A673 (cell line): ENCODE data around the gene SRPX. TPM values are rescaled to one million over a fixed set of nuclear protein-coding genes. Genes with fewer than 3 reads are reported as not detected.

ENCODE experiments used
- BruUV-seq: library from RNA; stranded (reverse); fragments of 400-500 nt; replicated peaks from 2 replicates; lab custom pipeline; 2021; lab: Mats Ljungman, UMichigan
- CTCF ChIA-PET: fragments of 300-600 bp; sonication (Branson Sonifier 250); formaldehyde crosslinking; loops from one replicate; lab custom pipeline; 2022; ENCODE audit warnings: antibody characterized with exemption; lab: Charles Lee
- POLR2A ChIA-PET: fragments of 300-600 bp; sonication (Branson Sonifier 250); formaldehyde crosslinking; loops from one replicate; lab custom pipeline; 2022; ENCODE audit warnings: antibody characterized with exemption; ENCODE audit not compliant: low non-redundant PET; lab: Charles Lee
- DNase-seq: peaks from one replicate; pipeline ENCODE4 v3.0.0-alpha.2; 2015; ENCODE audit warnings: low spot score
- H3K27ac ChIP-seq: fragments of 200-600 bp; sonication (generic); 2 replicates; pipeline ENCODE4 v1.5.1; 2016; ENCODE audit warnings: mixed run types, low read depth, mild to moderate bottlenecking, mixed read lengths, antibody characterized with exemption, low read length; ENCODE audit not compliant: poor library complexity, severe bottlenecking
- H3K27me3 ChIP-seq: fragments of 200-600 bp; sonication (generic); replicated peaks from 2 replicates; pipeline ENCODE4 v1.6.1; 2017; ENCODE audit warnings: mixed run types, low read depth, mild to moderate bottlenecking, mixed read lengths, antibody characterized with exemption, low read length; ENCODE audit not compliant: insufficient read depth, poor library complexity
- H3K36me3 ChIP-seq: fragments of 200-600 bp; sonication (generic); 2 replicates; pipeline ENCODE4 v1.6.1; 2016; ENCODE audit warnings: mixed run types, mild to moderate bottlenecking, mixed read lengths, antibody characterized with exemption, low read length; ENCODE audit not compliant: insufficient read depth, poor library complexity, severe bottlenecking
- H3K4me1 ChIP-seq: fragments of 200-600 bp; sonication (generic); 2 replicates; pipeline ENCODE4 v1.6.1; 2017; ENCODE audit warnings: mixed run types, mild to moderate bottlenecking, mixed read lengths, antibody characterized with exemption, low read length; ENCODE audit not compliant: insufficient read depth, poor library complexity, severe bottlenecking
- H3K4me3 ChIP-seq: fragments of 200-600 bp; sonication (generic); 2 replicates; pipeline ENCODE4 v1.5.1; 2016; ENCODE audit warnings: low read depth, mixed run types, mild to moderate bottlenecking, mixed read lengths, low read length; ENCODE audit not compliant: poor library complexity, severe bottlenecking
- H3K9me3 ChIP-seq: fragments of 200-600 bp; sonication (generic); 2 replicates; pipeline ENCODE4 v1.6.1; 2016; ENCODE audit warnings: mixed run types, low read depth, mild to moderate bottlenecking, mixed read lengths, antibody characterized with exemption, low read length; ENCODE audit not compliant: poor library complexity, severe bottlenecking
- CTCF ChIP-seq: fragments of 300-800, 200-600 bp; sonication (generic); conservative IDR thresholded peaks from 2 replicates; pipeline ENCODE4 v1.5.1; 2017; ENCODE audit warnings: low read depth, mild to moderate bottlenecking, antibody characterized with exemption, low read length, moderate library complexity, mixed read lengths
- EZH2 ChIP-seq: fragments of 200-600 bp; sonication (generic); IDR thresholded peaks from 2 replicates; pipeline ENCODE4 v1.6.1; 2017; ENCODE audit warnings: borderline replicate concordance, low read depth, mild to moderate bottlenecking, mixed read lengths, antibody characterized with exemption, low read length; ENCODE audit not compliant: poor library complexity, severe bottlenecking
- intact Hi-C: fragments of 100-400 bp; cut with micrococcal nuclease; formaldehyde crosslinking; loops from one replicate; pipeline ENCODE4 v1.10.0; 2022; ENCODE audit not compliant: unreplicated experiment
- total RNA-seq: library from RNA; stranded (reverse); gene quantifications from 2 replicates; pipeline ENCODE4 v1.2.3, GENCODE V29; 2021

Gene SRPX
- total RNA-seq, 1 experiment from 2014 or later = 1.1 TPM

- Histone ChIP-seq H3K4me3 (no peak overlapping the region), H3K27me3 (no peaks in the 10 kb centered on the region), H3K36me3 (no peaks in the 10 kb centered on the region), H3K9me3 (no peaks in the 10 kb centered on the region), H3K27ac (no peak overlapping the region), H3K4me1 (no peaks in the 10 kb centered on the region)
- CTCF ChIA-PET = no interaction called here
- DNase-seq = no peak
- POLR2A ChIA-PET = no interaction called here
- TF ChIP-seq EZH2 (no peak), CTCF (no peak)
- no TSS peak for BruUV-seq
- intact Hi-C loops = loop anchor here (5.0 kb wide), 1 partner anchor 64 kb away; the partner anchor contains the start of gene RPGR
Measured at GRCh38 chrX:38262715-38263620, 42.3 kb upstream of the SRPX start.

GRCh38 chrX:38260231-38260630, 39.6 kb upstream of the SRPX start:
- POLR2A ChIA-PET = no interaction called here
- BruUV-seq = no TSS peak
- peak; percentile 46 for DNase-seq

GRCh38 chrX:38256019-38256418, 35.3 kb upstream of the SRPX start:
- Histone ChIP-seq H3K27ac (no peak overlapping the region), H3K9me3 (no peaks in the 10 kb centered on the region), H3K4me3 (no peak overlapping the region), H3K27me3 (no peaks in the 10 kb centered on the region), H3K4me1 (no peaks in the 10 kb centered on the region), H3K36me3 (no peaks in the 10 kb centered on the region)
- ChIA-PET CTCF (no interaction called here), POLR2A (no interaction called here)
- TF ChIP-seq EZH2 = no peak
- TF ChIP-seq CTCF = no peak
- intact Hi-C loops = no loop called here
- DNase-seq = no peak
- BruUV-seq = no TSS peak

More at GRCh38 chrX:38260231-38260630, 39.6 kb upstream of the SRPX start:
- intact Hi-C loops = loop anchor here (5.0 kb wide), 1 partner anchor 67 kb away; the partner anchor contains the start of gene RPGR
- no peaks in the 10 kb centered on the region for H3K9me3 ChIP-seq
- no peaks in the 10 kb centered on the region for H3K36me3 ChIP-seq
- H3K27ac ChIP-seq = no peak overlapping the region
- no peaks in the 10 kb centered on the region for H3K27me3 ChIP-seq
- no peaks in the 10 kb centered on the region for H3K4me1 ChIP-seq
- CTCF ChIA-PET = interaction anchor here (1.6 kb wide), 1 partner anchor 67 kb away, joined by 7 read pairs; the partner anchor contains the start of gene RPGR
- TF ChIP-seq EZH2 (no peak), CTCF (peak; percentile 61)
- H3K4me3 ChIP-seq = no peak overlapping the region
